Measurements from ENCODE around the gene SSUH2. TPM values are rescaled to one million over a fixed set of nuclear protein-coding genes. Genes with fewer than 3 reads are reported as not detected.

Gene SSUH2, protein sequence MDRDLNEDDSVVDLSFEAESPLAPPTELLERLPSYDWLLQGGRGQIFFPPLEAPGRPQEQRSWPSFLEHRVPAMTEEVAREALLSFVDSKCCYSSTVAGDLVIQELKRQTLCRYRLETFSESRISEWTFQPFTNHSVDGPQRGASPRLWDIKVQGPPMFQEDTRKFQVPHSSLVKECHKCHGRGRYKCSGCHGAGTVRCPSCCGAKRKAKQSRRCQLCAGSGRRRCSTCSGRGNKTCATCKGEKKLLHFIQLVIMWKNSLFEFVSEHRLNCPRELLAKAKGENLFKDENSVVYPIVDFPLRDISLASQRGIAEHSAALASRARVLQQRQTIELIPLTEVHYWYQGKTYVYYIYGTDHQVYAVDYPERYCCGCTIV
- 0.45 to 1.4 TPM (median 0.82 TPM) in 5 replicates for total RNA-seq (2022; extraction: Qiagen RNA extraction)

DNA sequence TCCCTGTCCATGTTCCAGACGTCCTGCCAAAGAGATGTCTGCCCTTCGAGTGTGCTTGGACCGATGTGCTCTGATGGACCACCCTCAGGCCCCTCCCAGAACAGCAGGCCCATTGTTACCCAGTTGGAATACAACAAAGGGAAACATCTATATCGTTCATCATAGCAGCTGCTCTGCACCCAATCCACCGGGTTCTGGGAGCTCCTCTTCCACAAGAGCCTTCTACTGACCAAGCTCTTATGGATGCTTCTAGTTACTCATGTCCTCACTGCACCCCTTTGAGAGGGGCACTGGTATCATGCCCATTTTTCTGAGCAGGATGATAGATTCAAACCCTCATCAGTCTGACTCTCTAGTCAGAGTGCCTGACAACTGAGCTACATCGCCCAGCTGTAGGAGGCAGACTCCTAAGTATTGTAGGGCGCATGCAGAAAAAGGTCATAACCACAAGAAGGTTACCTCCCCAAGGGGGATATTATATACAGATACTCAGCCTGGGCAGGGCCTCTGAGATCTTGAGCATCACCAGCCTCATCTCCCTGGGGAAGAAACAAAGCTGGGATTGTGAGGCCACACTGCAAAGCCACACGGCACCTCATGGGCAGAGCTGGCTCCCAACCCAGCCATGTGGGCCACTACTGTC is at the start of gene SSUH2:
Gene SSUH2, minus strand, starts transcription at position 51 of the 643 bp plus-strand sequence. Its CDS starts 40 bp downstream, at position 11.

Other genes starting within 250 kb of the SSUH2 start
- gene LMCD1, start 143.0 kb downstream of the SSUH2 start, total RNA-seq (2022; extraction: Qiagen RNA extraction), result 55.9 to 82.1 TPM (median 63.8 TPM) in 5 replicates
- gene CAV3, start 89.0 kb upstream of the SSUH2 start, total RNA-seq (2022; extraction: Qiagen RNA extraction), result 0.06 to 0.18 TPM in 2 of 5 replicates, not detected in the others
- gene OXTR, start 124.8 kb upstream of the SSUH2 start, total RNA-seq (2022; extraction: Qiagen RNA extraction), result 8.9 to 11.9 TPM (median 10.9 TPM) in 5 replicates

All from A549 treated with dexamethasone at 1 μM for 4 hours (cell line).